ENCODE measurements around the gene KLHL29. TPM values are rescaled to one million over a fixed set of nuclear protein-coding genes. Genes with fewer than 3 reads are reported as not detected.

The KLHL29 gene
- total RNA-seq, 1 donor from 2014 or later, result 5.5 TPM

- Histone ChIP-seq H3K4me2 (ENCODE audit: low read length) (peak overlapping the region; percentile 72), H3K36me3 (ENCODE audit: insufficient read depth, low read length) (no peaks in the 10 kb centered on the region), H3K79me2 (ENCODE audit: insufficient read depth, low read length) (no peaks in the 10 kb centered on the region), H4K20me1 (ENCODE audit: insufficient read depth, low read length) (no peaks in the 10 kb centered on the region), H3K4me3 (ENCODE audit: insufficient read depth, low read depth, low read length) (no peak overlapping the region), H3K27me3 (ENCODE audit: insufficient read depth, low read length) (peaks cover 4% of the 10 kb centered on the region), H3K9ac (ENCODE audit: low read length) (no peak overlapping the region), H3K9me3 (ENCODE audit: insufficient read depth, low read depth, low read length) (no peaks in the 10 kb centered on the region), H3K27ac (ENCODE audit: low read depth, low read length) (no peak overlapping the region), H3K4me1 (ENCODE audit: insufficient read depth, low read length) (peaks cover 11% of the 10 kb centered on the region), H2AFZ (ENCODE audit: low read depth, low read length) (no peak overlapping the region)
- Mint-ChIP-seq H3K4me3 (ENCODE audit: unreplicated experiment) (no peak overlapping the region), H3K27me3 (ENCODE audit: low read depth, unreplicated experiment) (peaks cover 29% of the 10 kb centered on the region), H3K36me3 (ENCODE audit: low read depth, unreplicated experiment) (peaks cover 2% of the 10 kb centered on the region), H3K4me1 (ENCODE audit: low read depth, unreplicated experiment) (peaks cover 25% of the 10 kb centered on the region), H3K27ac (ENCODE audit: unreplicated experiment) (peak overlapping the region; percentile 8), H3K9me3 (ENCODE audit: unreplicated experiment) (no peaks in the 10 kb centered on the region)
- no peak for FAIRE-seq
- TF ChIP-seq EZH2 (IDR thresholded peaks at IDR 0.05; ENCODE audit: insufficient read depth, low read length) (no peak), CTCF (IDR thresholded peaks at IDR 0.05; ENCODE audit: insufficient read depth, low read depth, low read length) (no peak)
- DNase-seq (ENCODE audit: low read depth), result peak; percentile 72
Observed at GRCh38 chr2:23452853-23453420, 68.0 kb downstream of the KLHL29 start.

- H3K27me3 Mint-ChIP-seq (ENCODE audit: low read depth, unreplicated experiment), result peaks cover 26% of the 10 kb centered on the region
- no peak overlapping the region for H3K4me3 Mint-ChIP-seq (ENCODE audit: unreplicated experiment)
- no peaks in the 10 kb centered on the region for H3K9me3 ChIP-seq (ENCODE audit: insufficient read depth, low read depth, low read length)
- FAIRE-seq, result no peak
- H2AFZ ChIP-seq (ENCODE audit: low read depth, low read length), result no peak overlapping the region
- H3K36me3 Mint-ChIP-seq (ENCODE audit: low read depth, unreplicated experiment), result peaks cover 2% of the 10 kb centered on the region
- no peaks in the 10 kb centered on the region for H3K36me3 ChIP-seq (ENCODE audit: insufficient read depth, low read length)
- peak overlapping the region; percentile 8 for H3K27ac Mint-ChIP-seq (ENCODE audit: unreplicated experiment)
- no peak overlapping the region for H3K4me3 ChIP-seq (ENCODE audit: insufficient read depth, low read depth, low read length)
- no peak for DNase-seq (ENCODE audit: low read depth)
- H3K27ac ChIP-seq (ENCODE audit: low read depth, low read length), result no peak overlapping the region
- no peaks in the 10 kb centered on the region for H3K9me3 Mint-ChIP-seq (ENCODE audit: unreplicated experiment)
- peak overlapping the region; percentile 72 for H3K4me2 ChIP-seq (ENCODE audit: low read length)
- H3K4me1 ChIP-seq (ENCODE audit: insufficient read depth, low read length), result peaks cover 11% of the 10 kb centered on the region
- TF ChIP-seq CTCF (IDR thresholded peaks at IDR 0.05; ENCODE audit: insufficient read depth, low read depth, low read length) (no peak), EZH2 (IDR thresholded peaks at IDR 0.05; ENCODE audit: insufficient read depth, low read length) (no peak)
- no peak overlapping the region for H3K9ac ChIP-seq (ENCODE audit: low read length)
- no peaks in the 10 kb centered on the region for H3K79me2 ChIP-seq (ENCODE audit: insufficient read depth, low read length)
- H3K4me1 Mint-ChIP-seq (ENCODE audit: low read depth, unreplicated experiment), result peaks cover 25% of the 10 kb centered on the region
- peaks cover 4% of the 10 kb centered on the region for H3K27me3 ChIP-seq (ENCODE audit: insufficient read depth, low read length)
- no peaks in the 10 kb centered on the region for H4K20me1 ChIP-seq (ENCODE audit: insufficient read depth, low read length)
Observed at GRCh38 chr2:23453432-23453831, 68.5 kb downstream of the KLHL29 start.

GRCh38 chr2:23453836-23454460 is 69.0 kb downstream of the KLHL29 start:
- Histone ChIP-seq H3K9me3 (ENCODE audit: insufficient read depth, low read depth, low read length) (no peaks in the 10 kb centered on the region), H3K79me2 (ENCODE audit: insufficient read depth, low read length) (no peaks in the 10 kb centered on the region), H3K27ac (ENCODE audit: low read depth, low read length) (no peak overlapping the region), H3K4me2 (ENCODE audit: low read length) (no peak overlapping the region), H4K20me1 (ENCODE audit: insufficient read depth, low read length) (no peaks in the 10 kb centered on the region), H3K4me1 (ENCODE audit: insufficient read depth, low read length) (peaks cover 11% of the 10 kb centered on the region), H3K36me3 (ENCODE audit: insufficient read depth, low read length) (no peaks in the 10 kb centered on the region), H2AFZ (ENCODE audit: low read depth, low read length) (no peak overlapping the region), H3K4me3 (ENCODE audit: insufficient read depth, low read depth, low read length) (no peak overlapping the region), H3K27me3 (ENCODE audit: insufficient read depth, low read length) (peaks cover 4% of the 10 kb centered on the region), H3K9ac (ENCODE audit: low read length) (no peak overlapping the region)
- FAIRE-seq (no peak), DNase-seq (ENCODE audit: low read depth) (no peak)
- peaks cover 22% of the 10 kb centered on the region for H3K27me3 Mint-ChIP-seq (ENCODE audit: low read depth, unreplicated experiment)
- H3K27ac Mint-ChIP-seq (ENCODE audit: unreplicated experiment), result peak overlapping the region; percentile 8
- H3K4me3 Mint-ChIP-seq (ENCODE audit: unreplicated experiment), result no peak overlapping the region
- peaks cover 2% of the 10 kb centered on the region for H3K36me3 Mint-ChIP-seq (ENCODE audit: low read depth, unreplicated experiment)
- H3K4me1 Mint-ChIP-seq (ENCODE audit: low read depth, unreplicated experiment), result peaks cover 25% of the 10 kb centered on the region
- no peaks in the 10 kb centered on the region for H3K9me3 Mint-ChIP-seq (ENCODE audit: unreplicated experiment)
- no peak for TF ChIP-seq EZH2 (IDR thresholded peaks at IDR 0.05; ENCODE audit: insufficient read depth, low read length)
- no peak for TF ChIP-seq CTCF (IDR thresholded peaks at IDR 0.05; ENCODE audit: insufficient read depth, low read depth, low read length)
